ENCODE measurements around the gene PPFIA4.
"Not testable (repeated sequence)": the region's sequence is repeated elsewhere in the genome, so short reads cannot be mapped to it uniquely, and the experiment has no call there.

The PPFIA4 gene

DNA sequence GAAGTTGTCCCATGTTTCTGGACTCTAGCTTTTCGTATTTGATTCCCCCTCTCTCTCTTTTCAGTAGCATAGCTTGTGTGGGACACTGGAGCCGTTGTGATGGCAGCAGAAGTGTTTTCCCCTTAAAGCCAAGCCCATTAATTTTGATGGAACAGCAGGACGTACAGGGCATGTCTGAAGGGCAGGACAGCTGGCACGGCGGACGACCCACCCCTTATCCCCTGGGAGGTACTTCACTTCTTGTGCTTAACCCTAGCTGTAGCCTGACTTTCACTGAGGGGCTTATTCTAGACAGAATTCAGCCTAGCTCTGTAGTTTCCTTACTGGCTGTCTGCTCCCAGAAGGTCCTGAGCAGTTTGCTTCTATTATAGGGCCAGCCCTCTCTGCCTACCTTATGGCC lies 8.6 kb upstream of the PPFIA4 start:
- no peak for DNase-seq

DNA sequence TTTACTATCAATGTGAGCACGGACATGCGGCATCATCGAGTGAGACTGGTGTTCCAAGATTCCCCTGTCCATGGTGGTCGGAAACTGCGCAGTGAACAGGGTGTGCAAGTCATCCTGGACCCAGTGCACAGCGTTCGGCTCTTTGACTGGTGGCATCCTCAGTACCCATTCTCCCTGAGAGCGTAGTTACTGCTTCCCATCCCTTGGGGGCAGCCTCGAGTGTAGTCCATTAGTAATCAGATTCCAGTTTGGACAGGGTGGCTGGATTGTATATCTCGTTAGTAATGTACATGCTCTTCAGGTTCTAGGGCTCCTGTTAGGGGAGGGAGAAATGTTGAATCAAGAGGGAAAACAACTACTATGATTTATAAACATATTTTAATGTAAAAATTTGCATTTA lies 3.4 kb upstream of the PPFIA4 start:
- not testable (repeated sequence) for DNase-seq

DNA sequence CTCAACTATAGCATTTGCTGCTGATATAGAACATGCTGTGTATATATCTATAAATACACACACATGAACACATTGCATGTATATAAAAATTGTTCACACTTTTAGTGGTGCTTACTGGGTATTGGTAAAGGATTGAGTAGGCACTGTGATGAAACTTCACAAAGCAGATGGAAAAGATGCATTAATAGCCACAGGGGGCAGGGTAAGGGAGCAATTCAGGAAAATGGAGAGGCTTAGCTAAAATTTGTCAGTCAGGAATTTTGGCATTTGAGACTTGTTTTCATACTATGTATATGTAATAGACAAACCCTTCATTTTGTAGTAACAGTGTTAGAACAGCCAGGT lies 633 bp upstream of the PPFIA4 start:
- DNase-seq = no peak

DNA sequence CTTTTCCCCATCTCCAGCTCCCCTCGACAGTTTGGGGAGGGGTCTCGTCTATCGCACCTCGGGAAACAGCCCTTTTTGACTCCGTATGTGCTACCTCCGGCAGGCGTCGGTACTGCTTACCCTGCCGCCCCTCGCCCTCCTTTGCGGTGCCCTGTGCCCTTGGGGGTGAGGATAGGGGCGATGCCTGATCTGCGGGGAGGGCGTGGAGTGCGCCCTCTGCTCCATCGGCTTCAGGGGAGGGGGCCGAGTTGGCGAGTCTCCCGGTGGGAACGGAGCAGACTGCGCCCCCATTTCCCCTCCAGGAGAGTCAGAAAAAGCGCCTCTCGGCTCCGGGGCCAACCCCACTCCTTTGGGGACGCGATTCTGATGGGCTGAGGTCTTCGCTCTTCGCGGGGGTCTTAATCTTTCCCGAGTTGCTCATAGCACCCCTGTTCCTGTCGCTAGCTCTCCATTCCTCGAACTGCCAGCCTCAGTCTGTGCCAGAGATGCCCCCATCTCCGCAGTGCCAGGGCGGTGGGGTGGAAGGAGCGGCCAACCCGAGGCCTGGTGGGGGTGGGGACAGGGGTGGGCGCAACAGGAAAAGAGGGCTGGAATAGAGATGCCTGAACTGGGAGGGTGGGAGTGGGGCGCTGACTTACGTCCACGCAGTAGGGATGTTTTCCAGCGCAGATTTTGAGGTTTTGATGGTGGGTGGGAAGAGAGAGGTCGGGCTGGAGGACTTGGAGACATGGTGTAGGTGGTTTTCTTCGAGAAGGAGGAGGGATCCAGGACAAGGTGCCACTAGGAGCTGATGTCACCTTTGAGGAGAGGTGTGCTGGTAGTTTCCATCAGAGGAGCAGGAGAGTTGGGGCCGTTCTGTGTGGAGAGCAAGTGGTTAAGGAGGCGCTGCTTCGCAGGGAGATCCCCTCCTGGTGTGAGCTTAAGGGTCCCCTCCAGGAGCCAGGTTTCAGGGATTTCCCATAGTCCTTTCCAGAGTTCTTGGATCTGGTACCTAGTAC lies 674 bp downstream of the PPFIA4 start:
- DNase-seq = peak; percentile 58

DNA sequence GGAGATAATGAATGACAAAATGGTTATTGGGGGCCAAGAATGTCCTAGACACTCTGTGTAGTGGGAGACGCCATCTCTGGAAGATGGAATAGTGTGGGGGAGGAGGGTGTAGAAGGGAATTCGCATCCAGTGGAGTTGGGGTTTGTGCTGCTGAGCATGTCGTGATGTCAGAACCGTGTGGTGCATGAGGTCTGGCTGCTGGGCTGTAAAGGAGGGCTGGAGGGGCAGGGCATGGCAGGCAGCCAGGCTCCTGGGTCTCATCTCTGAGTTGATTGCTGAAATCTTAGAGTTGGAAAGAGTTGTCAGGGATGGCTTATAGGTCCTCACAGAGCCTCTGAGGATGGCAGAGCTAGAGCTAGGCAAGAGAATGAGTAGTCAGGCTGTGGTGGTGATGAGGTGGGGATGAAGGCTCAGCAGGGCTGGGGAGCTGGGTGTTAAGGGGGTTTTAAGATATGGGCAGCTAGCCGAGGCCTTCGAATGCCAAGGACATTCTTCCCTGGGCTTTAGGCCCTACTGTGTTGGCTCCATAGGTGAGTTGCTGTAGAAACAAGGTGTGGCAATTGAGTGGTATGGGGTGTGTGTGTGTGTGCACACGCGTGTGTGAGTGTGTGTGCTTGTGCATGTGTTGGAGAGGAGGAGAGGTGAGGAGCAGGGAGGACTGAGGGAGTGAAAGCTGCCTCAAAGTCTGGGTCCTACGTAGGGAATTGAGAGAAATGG lies 1.9 kb downstream of the PPFIA4 start:
- DNase-seq = peak; percentile 64

DNA sequence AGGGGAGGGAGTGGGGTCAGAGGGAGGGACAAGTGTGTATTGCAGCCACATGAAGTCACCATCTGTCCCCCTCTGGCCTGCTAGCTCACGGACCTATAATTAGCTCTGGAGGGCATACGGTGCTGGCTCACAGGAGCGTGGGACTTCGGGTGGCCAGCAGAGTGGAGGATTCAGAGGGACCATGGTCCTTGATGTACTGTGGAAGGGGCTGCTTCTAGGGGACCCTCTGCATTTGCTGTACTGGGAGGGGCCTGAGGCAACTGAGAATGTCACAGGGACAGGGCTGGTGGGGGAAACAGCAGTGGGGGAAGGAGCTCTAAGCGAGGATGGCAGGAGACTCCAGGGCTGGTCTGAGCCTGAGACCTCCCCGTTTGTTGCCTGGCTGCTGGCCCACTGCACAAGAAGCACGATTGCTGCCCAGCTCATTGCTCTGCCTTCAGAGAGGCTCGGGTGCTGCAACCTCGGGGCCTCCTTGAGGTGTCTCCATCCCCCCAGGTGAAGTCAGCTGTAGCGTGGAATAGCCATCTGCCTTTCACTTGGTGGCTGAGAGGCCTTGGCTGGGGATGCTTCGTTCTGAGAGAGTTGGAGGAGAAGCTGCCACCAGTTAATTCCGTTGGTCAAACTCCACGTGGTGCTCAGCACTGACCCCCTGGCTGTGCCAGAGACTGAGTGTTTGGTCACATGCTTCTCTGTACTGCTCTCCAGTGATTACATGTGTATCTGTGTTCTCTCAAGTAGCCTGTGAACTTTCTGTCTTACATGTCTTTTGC lies 2.7 kb downstream of the PPFIA4 start:
- peak; percentile 90 for DNase-seq

DNA sequence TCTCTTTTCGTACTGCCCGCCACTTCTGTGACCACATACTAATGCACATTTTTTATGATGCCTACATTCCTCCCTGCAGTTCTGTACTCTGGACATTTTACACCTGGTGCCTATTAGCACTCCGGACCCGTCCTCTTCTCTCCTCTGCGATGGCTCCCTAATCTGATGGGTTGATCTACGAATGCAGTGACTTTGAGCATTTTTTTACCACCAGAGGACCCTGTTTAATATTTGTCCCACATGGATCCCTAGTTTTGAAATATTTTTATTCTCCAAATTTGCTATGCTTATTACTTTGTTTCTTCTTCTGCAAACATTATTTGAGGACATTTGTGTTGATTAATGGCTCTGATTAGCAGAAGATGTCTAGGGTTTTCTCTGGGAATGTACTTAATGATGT lies 5.2 kb downstream of the PPFIA4 start:
- DNase-seq = peak; percentile 64

DNA sequence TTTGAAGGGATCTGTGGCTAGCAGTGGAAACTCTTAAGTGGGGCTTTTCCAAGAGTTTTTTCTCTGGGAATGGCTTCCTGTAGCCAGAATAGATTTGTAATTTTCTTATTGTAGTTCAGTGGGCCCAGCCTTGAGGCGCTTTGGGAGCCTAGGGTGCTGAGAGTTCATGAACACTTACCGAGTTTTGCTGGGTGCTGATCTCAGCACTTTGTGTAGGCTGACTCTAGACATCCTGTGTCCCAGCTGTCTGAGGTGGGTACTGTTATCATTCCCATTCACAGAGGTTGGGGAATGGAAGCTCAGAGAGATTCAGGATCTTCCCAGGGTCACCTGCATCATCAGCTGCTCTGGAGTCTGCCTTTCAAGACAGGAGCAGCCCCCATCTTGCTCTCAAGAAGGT lies 7.0 kb downstream of the PPFIA4 start:
- no peak for DNase-seq

DNA sequence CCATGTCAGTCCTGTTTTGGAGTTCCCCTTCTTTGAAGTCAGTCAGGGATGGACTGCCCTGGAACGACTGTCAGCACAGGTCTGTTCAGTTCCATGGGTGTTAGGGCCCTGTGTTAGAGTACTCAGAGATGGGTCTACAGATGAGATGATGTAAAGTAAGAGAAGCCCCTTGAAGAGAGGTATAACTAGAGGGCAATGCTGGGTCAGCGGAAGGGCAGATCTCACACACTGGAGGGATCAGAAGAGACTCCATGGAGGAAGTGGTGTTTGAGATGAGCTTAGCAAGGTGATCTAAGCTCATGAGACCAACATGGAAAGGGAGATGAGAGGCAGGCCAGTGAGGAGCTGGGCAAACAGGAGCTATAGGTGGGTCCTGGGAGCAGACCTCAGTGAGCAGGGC lies 7.6 kb downstream of the PPFIA4 start:
- DNase-seq = no peak

DNA sequence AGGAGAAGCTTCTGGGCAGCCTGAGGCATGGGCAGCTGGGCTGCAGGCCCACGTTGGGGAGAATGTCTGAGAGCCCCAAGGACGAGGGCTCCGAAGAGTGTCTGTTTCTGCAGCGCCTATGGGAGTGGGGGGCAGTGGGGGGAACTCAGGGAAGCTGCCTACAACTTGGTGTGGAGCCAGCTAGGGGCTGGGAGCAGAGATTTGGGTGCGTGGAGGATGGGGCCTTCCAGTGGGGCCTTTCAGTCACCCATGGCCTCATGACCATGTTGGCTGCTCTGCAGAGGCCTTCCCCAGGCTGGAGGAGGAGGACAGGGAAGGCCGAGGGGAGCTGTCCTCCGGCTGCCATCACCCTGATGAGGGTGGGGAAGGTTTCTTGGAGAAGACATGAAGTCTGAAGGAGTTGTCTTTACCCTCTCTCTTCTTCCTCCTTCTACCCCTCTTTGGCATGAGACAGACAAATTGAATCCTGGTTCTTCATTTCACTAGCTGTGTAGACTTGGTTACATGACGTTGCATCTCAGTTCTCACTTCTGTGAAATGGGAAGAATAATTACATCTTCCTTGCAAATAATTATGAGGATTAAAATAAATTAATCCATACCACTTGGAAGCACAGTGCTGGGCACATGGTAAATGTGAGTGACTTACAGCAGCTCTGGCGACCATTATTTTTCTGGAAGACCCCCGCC lies 8.3 kb downstream of the PPFIA4 start:
- DNase-seq = no peak

DNA sequence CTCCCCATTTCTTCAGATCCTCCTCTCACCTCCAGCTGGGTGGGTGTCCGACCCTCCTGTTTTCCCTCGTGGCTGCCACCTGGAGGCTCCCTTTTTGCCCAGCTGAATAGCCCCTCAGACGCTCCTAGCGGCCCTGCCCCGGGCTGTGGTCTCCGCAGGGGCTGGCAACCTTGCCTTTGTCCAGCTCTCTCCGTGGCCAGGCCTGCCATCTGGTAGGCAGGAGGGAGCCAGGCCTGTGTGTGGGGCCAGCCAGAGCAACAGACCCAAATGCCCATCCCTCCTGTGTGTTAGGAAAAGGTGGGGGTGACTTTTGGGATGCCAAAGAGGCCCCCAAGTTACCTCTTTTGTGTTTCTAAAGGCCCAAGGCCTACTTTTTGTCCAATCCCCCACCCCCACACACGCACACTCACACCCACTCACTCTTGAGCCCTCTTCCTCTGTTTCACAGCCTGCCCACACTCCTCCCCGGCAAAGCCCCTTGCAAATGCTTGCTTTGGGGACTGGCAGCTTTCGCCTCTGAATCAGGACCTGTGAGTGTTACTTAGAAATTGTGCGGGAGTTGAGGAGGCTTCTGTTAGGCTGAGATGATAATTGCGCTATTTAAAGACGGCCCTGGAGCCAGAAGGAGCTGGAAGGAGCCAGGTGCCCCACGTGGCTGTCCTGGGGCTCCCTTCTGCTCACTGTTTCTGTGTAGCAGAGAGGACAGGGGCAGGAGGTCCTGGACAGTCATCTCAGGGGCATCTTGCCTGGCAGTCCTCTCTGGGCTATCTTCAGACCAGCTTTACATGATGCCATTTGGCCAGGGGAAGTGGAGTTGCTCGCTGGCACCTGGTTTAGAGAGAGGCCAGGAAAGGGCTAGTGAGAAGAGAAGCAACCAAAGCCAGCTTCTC lies 9.1 kb downstream of the PPFIA4 start:
- no peak for DNase-seq

DNA sequence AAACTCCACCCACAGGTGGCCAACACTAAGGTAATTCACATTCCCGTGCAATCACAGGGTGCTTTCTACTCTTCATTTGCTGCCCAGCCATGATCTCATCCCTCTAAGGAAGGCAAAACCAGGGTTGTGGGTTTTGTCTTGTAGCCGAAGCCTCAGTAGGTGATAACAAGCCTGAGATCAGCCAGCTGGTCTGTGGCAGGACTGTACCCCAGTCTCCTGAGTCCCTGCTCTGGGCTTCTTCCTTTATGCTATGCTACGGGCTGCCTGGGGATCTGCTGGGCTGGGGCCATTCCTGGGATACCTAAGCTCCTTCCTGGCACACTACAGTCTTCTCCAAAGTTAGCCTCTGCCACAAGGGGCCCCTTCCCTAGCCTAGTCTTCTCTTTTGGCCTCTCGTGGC lies 9.8 kb downstream of the PPFIA4 start:
- no peak for DNase-seq

DNA sequence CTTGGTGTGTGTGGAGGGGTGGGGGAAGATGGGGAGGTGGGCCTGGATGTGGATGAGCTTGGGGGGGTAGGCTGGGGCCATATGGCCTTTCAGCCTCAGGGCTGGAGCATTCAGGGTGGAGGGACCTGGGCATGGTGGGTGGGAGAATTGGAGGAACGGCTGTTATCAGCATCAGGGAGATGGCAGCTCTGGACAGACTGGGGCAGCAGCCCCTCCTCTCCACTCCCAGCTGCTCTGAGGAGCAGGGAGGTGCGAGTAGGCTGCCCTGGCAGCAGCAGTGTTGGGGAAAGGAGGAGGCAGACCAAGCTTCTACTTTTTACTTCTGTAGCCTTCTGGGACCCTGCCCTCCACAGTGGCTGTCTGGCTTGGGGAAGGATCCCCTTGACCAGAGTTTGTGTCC lies 10.2 kb downstream of the PPFIA4 start:
- DNase-seq = peak; percentile 56

DNA sequence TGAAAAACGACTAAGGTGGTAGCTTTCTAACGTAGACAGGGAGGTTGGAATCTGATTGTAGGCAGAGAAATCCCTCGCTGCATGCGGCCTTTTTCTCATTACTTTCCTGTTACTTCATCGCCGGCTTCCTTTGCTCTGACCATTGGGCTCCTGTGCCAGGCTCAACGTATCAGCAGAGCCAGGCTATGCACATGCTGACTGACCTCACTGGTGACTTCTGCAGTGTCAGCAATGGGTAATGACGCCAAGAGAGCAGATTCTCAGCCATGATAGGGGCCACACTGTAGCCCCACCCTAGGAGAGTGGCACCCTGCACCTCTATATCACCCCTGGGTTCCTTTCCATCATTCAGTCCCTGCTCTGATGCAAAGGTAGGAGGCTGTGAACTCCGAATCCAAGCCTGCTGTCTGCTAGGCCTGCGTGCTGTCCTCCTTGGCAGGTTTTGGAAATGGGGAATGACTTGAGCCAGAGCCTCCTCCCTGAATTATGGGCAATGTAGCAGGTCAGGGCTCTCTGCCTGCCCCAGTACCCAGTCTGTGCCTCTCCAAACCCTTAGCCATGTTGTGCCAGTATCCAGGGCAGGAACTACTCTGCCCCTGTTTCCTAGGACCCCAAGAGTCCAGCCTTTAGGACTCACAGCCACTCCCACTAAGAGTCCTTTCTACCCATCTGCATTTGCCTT lies 11.4 kb downstream of the PPFIA4 start:
- no peak for DNase-seq

DNA sequence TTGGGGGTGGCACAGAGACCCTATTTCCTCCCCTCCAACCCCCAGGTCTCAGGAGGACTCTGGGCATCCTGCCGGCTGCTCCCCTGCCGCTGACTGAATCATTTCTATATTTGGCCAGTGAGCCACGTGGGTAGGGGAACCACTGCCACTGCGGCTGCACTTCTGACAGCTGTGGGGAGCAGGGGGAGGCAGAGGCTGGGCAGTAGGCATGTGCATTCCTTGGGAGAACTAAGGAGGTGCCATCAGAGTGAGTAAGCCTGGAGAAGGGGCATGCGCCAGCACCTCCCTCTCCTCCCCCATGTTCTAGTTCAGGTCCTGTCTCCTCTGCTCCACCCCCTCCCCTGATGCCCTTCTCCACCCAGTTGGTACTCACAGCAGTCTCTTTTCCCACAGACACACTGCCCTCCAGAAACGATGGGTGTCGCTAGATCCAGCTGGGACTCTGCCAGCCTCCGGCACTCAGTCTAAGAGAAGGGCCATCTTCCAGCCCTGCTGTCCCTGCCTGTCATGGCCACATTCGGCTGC lies 12.0 kb downstream of the PPFIA4 start:
- no peak for DNase-seq

DNA sequence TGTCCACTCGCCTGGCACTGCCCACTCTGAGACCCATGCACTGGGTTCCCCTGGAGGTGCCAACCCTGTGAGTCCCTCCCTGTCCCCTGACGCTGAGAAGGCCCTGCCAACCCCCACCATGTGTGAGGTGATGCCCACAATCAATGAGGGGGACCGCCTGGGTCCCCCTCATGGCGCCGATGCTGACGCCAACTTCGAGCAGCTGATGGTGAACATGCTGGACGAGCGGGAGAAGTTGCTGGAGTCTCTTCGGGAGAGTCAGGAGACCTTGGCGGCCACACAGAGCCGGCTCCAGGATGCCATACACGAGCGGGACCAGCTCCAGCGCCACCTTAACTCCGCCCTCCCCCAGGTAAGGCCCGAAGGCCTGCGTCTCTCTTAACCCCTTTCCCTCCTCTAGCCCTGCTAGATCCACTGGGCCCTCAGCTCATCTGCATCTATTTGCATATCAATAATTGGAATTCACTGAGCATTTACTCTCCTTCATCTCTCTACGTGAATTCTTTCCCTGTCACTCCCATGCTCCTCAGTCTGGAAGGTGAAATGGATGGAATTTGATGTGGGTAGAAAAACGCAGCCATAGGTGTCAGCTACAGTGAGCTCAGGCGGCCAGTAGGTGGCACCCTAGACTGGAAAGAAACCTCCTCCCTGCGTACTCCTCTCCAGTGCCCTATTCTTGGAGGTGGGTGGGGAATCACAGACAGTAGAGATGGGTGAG lies 12.8 kb downstream of the PPFIA4 start:
- peak; percentile 94 for DNase-seq

DNA sequence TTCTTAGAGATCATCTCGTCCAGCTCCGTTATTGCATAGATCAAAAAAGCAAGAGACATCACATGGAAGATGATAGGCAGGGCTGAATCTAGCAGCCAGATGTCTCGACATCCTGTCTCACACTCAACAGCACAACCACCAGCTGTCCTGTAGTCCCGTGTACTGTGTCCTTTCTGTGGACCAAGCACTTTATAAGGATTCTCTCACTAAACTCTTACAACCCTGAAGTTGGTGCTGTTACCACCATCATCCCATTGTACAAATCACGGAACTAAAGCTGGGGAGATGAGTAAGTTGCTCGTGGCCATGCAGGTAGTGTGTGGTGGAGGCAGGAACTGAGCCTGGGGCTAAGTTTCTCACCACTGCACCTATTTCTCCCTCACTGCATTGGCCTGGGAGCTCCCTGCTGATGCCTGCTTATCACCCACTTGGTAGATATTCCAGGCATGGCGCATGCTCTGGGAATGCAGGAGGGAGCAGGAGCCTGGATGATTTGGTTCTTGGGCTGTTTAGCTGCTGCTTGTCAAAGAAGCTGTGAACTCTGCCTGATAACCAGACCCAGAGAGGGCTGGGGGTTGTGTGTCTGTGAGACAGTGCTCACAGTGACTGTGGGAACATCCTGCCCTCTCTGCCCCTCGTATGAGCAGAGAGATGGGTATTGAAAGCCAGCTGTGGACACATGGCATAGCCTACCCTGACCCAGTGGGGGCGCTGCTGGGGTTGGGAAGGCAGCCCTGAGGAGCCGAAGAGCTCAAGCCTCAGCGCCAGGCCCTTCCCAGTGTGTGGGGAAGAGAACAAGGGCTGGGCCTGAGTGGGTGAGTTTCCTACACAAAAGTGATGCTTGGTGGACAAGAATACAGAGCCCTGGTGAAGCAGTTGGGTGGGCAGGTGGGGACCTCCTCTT lies 13.6 kb downstream of the PPFIA4 start:
- DNase-seq = peak; percentile 82

DNA sequence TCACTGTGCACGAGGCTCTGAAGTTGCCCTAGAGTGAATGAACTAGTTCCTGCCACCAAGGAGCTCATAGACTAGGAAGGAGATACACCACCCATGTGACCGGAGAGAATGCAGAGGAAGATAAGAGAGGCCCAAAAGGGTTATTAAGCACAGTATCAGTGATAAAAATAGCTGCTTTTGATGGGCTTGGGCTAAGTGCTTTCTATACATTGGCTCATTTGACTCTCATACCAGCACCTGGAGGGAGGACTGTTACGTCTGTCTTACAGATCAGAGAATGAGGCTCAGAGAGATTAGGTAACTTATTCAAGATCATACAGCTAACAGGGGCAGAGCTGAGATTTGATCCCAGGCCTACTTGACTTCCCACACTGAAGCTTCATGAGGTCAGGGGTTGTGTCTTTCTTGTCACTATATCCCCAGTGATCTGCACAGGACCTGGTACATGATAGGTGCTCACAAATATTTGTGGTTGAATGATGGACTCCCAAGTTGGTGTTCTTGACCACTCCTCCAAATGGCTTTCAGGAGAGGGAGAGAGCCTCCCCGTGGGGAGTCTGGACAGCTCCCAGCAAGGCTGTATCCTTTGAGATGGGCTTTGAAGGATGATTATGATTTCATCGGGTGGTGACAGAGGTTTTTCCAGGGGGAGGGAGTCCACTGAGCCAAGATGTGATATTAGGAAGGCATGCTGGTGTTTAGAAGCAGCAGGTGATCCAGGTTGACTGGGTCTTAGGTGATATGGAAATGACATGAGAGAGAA lies 14.4 kb downstream of the PPFIA4 start:
- no peak for DNase-seq
